ENCODE measurements around the gene PI16.

GRCh38 chr6:36916126-36916525, 38.4 kb upstream of the PI16 start:
- TF ChIP-seq CTCF (conservative IDR thresholded peaks at IDR 0.05; ENCODE audit: low read depth, low read length), result no peak
- TF ChIP-seq EZH2 (IDR thresholded peaks at IDR 0.05; ENCODE audit: low read length, unreplicated experiment), result no peak
- no peak for TF ChIP-seq EZH2phosphoT487 (IDR thresholded peaks at IDR 0.05; ENCODE audit: borderline replicate concordance, low read length)

Measured in PC-3 (cell line).